Activated CD4-positive, CD25-positive, alpha-beta regulatory T cell treated with anti-CD3 and anti-CD28 coated beads, Interleukin-2, amount 50 U/mL, for 24 hours (primary cell): ENCODE results near the gene DIS3L.
"Not testable (repeated sequence)": the region's sequence is repeated elsewhere in the genome, so short reads cannot be mapped to it uniquely, and the experiment has no call there.

Experiments
- ATAC-seq, 2 donors: fragments of 150-1000 bp; cut with Tn5 transposase; one replicate each; pipeline ENCODE4 v1.10.0; 2021; ENCODE audit warnings: mild to moderate bottlenecking in 1 of 2, moderate library complexity in 1 of 2

DIS3L gene

GRCh38 chr15:66278056-66278455 lies 15.3 kb upstream of the DIS3L start:
- no peak for ATAC-seq

DNA sequence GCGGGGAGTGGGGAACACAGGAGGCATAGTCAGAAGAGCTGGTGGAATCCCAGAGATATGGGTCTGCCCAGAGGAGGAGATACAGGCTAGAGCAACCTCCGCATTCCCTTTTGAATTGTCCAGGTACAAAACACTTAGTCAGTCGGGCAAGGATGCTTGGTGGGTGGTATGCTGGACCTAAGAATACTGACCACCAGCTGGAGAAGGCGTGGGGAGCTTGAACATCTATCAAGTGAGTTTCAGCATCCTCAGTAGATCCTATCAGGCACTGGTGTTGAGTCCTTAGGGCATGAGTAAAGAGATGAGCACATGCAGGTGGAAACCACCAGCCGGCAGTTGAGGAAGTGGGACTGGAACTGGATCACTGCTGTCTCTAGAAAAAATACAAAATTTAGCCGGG lies 14.7 kb upstream of the DIS3L start:
- ATAC-seq = no peak

DNA sequence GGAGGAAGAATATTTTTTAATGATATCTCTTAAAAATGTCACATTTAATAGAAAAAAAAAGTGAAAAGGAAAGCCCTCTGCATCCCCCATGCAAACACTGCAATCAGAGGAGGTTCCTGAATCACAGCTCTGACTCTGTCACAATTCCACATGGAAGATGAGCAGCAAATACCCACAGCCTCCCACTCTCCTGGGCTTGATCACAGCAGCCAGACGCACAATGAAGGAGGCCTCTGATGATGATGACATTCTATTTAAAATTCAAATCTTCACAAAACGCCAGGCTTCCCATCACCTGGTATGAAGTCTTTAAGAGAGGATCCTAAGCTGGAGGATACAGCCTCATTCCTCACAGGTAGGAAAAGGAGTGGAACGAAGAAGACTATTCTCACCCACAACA lies 9.1 kb upstream of the DIS3L start:
- ATAC-seq = no peak

DNA sequence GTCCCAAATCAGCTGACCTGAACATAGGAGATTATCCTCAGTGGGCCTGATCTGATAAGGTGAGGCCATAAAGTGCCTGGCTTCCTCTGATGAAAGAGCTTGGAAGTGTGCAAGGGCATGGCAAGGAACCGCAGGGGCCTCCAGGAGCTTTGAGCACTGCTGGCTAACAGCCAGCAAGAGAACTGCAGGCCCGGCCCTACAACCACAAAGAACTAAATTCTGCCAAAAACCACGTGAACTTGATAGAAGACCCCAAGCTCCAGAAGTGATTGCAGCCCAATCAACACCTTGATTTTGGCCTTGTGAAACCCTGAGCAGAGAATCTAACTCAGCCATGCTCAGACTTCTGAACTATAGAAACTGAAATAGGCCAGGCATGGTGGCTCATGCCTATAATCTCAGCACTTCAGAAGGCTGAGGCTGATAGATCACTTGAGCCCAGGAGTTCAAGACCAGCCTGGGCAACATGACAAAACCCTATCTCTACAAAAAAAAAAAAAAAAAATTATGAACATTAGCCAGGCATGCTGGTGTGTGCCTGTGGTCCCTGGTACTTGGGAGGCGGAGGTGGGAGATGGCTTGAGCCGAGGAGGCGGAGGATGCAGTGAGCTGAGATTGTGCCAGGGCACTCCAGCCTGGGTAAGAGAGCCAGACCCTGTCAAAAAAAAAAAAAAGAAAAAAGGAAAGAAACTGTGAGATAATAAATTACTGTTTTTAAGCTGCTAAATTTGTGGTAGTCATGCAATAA lies 7.7 kb upstream of the DIS3L start:
- ATAC-seq = no peak

GRCh38 chr15:66287461-66288057 lies 5.8 kb upstream of the DIS3L start:
- ATAC-seq = no peak

DNA sequence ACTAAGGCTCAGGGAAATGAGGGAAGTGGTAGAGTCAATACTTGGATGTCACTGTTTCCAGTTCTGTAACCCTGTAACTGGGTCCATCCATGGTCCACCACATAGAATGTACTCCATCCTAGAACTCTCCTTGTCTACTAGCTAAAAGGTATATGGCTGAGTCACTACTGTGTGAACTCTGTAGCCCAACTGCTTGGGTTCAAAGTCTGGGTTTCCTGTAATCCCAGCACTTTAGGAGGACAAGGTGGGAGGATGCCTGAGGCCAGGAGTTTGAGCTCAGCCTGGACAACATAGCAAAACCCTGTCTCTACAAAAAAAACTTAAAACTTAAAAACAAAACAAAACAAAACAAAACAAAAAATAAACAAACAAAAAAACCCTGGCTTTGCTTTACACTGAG lies 5.3 kb upstream of the DIS3L start:
- no peak for ATAC-seq

DNA sequence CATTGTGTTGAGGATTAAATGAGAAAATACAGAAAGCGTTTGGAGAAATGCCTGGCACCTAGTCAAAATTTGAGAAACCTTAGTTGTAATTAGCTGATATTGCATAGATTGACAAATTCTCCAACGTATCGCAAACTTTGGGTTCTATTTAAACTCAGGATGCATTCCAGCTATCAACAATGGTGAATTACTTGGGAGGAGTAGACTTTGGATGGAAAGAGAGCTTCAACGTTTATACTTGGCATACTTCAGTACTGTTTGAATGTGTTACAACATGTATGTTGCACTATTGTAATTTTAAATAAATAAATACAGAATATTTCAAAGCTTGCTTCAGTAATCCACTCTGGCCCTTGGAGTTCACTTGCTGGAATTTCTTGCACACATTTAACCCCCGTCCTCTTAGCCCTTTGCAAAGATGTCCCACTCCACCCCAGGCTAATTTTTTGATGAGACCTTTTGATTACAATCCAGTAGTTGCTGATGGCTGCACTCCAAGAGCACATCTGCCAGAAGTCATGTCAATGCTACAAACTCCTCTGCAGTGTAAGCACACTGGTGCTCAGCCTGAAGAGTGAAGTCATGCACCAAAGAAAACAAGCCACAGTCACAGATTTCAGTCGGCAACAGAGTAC lies 4.7 kb upstream of the DIS3L start:
- ATAC-seq = no peak

GRCh38 chr15:66290007-66290406 lies 3.4 kb upstream of the DIS3L start:
- ATAC-seq = no peak

GRCh38 chr15:66290518-66290917 lies 2.9 kb upstream of the DIS3L start:
- no peak for ATAC-seq

- ATAC-seq = no peak
Measured at GRCh38 chr15:66291816-66292570, 1.4 kb upstream of the DIS3L start.

- no peak for ATAC-seq
Measured at GRCh38 chr15:66292571-66293418, 573 bp upstream of the DIS3L start.

DNA sequence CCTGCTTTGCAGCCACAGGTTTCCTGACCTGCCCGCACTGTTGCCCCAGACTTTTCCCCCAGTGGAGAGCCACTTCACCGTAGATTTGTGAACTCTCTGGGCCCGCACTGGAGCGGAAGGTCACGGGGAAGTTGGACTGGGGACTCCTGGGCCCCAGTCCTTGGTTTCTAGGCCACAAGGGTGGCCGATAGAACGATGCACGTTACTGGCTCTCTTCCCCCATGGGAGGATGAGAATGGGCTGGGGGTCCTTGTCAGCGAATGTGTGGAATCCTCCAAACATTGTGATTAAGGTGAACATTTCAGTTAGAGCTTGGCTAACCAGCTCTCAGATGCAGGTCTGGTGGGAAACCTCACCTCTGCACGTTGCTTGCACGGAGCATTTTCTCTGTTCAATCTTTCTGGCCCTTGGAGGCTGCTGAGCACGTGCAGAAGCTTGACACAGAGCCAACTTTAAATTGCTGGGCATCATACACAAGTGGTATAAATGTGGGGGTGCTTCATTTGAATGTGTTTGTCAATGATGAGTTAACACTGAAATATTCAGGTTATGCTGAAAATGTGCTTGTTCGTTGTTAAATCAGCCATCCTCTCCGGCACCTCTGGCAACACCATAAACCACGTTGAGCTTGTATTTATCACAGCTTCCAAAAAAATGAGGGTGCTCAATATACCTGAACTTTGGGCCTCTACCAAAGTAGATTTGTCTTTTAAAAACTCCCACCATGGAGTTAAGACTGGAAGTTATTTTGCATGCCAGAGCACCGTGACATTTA lies 976 bp downstream of the DIS3L start:
- peak; percentile 3 to 12 for ATAC-seq

DNA sequence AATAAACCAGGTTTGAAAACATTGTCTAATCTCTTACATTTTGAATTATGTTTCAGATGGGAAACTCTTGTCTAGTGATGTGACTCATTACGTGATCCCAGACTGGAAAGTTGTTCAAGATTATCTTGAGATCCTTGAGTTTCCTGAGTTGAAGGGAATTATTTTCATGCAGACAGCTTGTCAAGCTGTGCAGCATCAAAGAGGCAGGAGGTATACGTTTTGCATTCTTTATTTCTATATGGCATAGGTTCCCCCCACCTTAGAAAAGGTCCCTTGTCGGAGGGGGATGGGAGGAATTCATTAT lies 1.5 kb downstream of the DIS3L start:
- ATAC-seq = no peak

DNA sequence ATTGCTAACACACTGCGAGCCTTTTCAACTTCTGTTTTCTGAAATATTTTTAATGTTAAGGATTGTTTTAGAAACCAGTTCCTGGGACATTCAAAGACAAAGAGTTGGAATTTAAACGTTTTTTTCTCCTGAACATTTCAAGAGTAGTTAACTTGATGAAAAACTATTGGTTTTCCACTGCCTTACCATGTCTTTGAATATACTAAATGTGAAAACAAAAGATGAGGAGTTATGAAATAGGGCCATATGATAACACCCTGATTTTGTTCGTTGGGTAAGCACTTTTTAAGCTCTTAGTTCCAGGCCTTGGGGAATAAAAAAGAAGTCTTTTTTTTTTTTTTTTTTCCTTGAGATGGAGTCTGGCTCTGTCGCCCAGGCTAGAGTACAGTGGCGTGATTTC lies 2.8 kb downstream of the DIS3L start:
- no peak for ATAC-seq

DNA sequence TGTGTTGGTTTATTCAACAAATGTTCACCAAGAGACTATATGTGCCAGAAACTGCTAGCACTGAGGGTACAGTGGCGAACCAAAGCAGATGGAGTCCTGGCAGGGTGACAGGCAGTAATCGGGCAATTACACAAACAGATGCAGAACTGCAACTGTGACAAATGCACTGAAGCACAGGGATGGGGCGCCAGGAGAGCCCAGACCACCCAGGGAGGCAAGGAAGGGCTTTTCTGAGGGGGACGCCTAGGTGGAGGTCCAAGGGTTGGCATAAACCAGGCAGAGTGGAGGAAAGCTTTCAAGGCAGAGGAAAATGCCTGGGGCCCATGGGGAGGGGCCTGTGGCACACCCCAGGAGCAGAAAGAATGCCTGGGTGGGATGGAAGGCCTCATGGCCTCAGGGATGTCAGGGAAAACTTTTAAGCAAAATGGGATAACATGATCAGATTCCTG lies 5.5 kb downstream of the DIS3L start:
- no peak for ATAC-seq

- no peak for ATAC-seq
Measured at GRCh38 chr15:66302489-66303278, 9.3 kb downstream of the DIS3L start.

DNA sequence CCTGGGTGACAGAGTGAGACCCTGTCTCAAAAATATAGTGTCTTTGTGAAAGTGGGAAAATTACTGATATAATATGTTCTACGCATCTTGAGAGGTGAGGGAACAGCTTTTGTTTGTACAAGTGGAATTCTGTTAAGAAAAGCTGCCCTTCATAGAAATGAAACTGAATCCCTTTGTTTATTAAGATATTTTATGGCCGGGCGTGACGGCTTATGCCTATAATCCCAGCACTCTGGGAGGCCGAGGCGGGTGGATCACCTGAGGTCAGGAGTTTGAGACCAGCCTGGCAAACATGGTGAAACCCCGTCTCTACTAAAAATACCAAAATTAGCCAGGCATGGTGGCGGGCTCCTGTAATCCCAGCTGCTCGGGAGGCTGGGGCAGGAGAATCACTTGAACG lies 11.1 kb downstream of the DIS3L start:
- not testable (repeated sequence) for ATAC-seq

- no peak for ATAC-seq
Measured at GRCh38 chr15:66306381-66306780, 13.0 kb downstream of the DIS3L start.

GRCh38 chr15:66308531-66308930 lies 15.2 kb downstream of the DIS3L start:
- no peak for ATAC-seq

DNA sequence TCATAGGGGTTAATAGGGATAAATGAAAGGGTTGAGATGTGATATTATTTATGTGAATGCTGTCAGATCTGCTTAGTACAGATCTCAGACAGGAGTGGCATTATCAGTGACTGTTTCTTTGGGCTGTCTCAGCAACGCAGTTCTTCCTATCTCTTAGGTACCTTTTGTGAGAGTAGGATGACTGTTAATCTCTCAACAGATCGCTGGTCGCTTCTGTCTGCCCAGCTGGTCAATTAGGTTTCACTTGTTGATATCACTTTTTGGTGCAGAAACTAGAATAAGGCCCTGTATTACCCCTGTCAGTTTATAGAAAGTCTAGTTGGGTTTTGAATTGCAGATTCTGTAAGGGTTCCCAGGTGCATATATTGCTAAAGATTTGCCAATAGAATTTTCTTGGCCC lies 16.5 kb downstream of the DIS3L start:
- no peak for ATAC-seq

GRCh38 chr15:66310786-66311185 lies 17.4 kb downstream of the DIS3L start:
- ATAC-seq = no peak
